ENCODE data around the gene TAF7L.

DNA sequence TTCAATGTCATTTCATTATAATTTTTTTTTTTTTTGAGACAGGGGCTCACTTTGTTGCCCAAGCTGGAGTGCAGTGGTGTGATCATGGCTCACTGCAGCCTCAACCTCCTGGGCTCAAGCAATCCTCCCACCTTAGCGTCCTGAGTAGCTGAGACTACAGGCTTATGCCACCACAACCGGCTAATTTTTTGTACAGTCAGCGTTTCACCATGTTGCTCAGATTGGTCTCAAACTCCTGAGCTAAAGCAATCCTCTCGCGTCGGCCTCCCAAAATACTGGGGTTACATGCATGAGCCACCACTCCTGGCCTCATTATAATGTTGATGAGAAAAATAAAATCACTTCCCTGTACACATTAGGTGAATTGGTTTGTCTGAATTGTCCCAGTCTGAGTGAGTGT lies 16.9 kb downstream of the TAF7L start:
- TF ChIP-seq POLR2A (IDR thresholded peaks at IDR 0.05) (no peak), EP300 (IDR thresholded peaks at IDR 0.05) (no peak), POLR2AphosphoS5 (IDR thresholded peaks at IDR 0.05) (no peak)
- TF ChIP-seq, protein P1, sequence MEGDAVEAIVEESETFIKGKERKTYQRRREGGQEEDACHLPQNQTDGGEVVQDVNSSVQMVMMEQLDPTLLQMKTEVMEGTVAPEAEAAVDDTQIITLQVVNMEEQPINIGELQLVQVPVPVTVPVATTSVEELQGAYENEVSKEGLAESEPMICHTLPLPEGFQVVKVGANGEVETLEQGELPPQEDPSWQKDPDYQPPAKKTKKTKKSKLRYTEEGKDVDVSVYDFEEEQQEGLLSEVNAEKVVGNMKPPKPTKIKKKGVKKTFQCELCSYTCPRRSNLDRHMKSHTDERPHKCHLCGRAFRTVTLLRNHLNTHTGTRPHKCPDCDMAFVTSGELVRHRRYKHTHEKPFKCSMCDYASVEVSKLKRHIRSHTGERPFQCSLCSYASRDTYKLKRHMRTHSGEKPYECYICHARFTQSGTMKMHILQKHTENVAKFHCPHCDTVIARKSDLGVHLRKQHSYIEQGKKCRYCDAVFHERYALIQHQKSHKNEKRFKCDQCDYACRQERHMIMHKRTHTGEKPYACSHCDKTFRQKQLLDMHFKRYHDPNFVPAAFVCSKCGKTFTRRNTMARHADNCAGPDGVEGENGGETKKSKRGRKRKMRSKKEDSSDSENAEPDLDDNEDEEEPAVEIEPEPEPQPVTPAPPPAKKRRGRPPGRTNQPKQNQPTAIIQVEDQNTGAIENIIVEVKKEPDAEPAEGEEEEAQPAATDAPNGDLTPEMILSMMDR (IDR thresholded peaks at IDR 0.05), result no peak
